Uterus (tissue), 2 donors: ENCODE data around the gene TOB1.

ENCODE experiments used
- POLR2A ChIP-seq, 2 donors: fragments of 450-650 bp; IDR thresholded peaks; one replicate each; pipeline ENCODE4 v1.6.1; 2016; ENCODE audit warnings: antibody characterized with exemption in 2 of 2, mild to moderate bottlenecking in 1 of 2, moderate library complexity in 1 of 2
- TF ChIP-seq, protein P1 (sequence below), 4 experiments: fragments of 200-600 bp in 2 of 4; fragments of 450-650 bp in 2 of 4; sonication (generic) in 2 of 4; IDR thresholded peaks; one replicate each; pipeline ENCODE4 v1.5.1; 2016 to 2019; ENCODE audit warnings: antibody characterized with exemption in 4 of 4, mild to moderate bottlenecking in 2 of 4, moderate library complexity in 1 of 4

DNA sequence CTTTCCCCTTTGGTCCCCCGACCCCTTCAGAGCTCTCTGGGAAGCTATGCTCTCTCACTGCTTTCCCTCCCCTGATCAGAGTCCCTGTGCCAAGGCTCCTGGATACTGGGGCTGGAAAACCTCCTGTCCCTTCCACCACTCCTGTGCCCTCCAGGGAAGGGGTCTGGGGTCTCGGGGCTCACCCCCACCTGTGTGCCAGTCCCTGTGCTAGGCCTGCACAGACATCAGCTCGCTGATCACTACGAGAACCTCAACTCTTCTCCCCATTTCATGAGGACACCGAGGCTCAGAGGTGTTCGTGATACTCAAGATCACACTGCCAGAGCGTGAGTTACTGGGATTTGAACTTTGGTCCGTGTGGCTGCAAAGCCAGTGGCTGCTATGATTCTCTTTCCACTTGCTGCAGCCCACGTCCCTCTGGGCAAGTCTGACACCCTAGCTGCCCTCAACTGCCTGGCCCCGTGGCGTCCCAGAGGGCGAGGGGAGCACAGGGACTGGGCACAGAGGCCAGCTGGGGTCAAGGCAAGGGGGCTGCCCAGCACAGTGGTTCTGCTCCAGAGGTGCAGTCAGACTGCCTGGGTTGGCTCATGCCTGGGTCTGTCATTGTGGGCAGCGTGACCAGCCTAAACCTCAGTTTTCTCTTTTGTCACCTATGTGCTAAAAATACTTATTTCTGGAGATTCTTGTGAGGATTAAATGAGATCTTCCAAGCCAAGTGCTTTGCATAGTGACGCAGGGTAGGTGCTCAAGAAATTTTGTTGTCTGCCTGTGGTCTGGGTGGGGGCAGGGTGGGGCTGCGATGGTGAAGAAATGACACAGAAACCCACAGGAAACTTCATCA is 43.8 kb upstream of the TOB1 start:
- TF ChIP-seq POLR2A (IDR thresholded peaks at IDR 0.05): no peak
- TF ChIP-seq, protein P1, sequence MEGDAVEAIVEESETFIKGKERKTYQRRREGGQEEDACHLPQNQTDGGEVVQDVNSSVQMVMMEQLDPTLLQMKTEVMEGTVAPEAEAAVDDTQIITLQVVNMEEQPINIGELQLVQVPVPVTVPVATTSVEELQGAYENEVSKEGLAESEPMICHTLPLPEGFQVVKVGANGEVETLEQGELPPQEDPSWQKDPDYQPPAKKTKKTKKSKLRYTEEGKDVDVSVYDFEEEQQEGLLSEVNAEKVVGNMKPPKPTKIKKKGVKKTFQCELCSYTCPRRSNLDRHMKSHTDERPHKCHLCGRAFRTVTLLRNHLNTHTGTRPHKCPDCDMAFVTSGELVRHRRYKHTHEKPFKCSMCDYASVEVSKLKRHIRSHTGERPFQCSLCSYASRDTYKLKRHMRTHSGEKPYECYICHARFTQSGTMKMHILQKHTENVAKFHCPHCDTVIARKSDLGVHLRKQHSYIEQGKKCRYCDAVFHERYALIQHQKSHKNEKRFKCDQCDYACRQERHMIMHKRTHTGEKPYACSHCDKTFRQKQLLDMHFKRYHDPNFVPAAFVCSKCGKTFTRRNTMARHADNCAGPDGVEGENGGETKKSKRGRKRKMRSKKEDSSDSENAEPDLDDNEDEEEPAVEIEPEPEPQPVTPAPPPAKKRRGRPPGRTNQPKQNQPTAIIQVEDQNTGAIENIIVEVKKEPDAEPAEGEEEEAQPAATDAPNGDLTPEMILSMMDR (IDR thresholded peaks at IDR 0.05): no peak
